GM12872 (cell line): ENCODE results near the gene SEC23A.

Experiments
- CTCF ChIP-seq: IDR thresholded peaks from 3 replicates; pipeline ENCODE4 v1.5.1; 2011; ENCODE audit warnings: low read depth, mild to moderate bottlenecking, low read length, moderate library complexity; ENCODE audit not compliant: insufficient read depth

SEC23A gene

DNA sequence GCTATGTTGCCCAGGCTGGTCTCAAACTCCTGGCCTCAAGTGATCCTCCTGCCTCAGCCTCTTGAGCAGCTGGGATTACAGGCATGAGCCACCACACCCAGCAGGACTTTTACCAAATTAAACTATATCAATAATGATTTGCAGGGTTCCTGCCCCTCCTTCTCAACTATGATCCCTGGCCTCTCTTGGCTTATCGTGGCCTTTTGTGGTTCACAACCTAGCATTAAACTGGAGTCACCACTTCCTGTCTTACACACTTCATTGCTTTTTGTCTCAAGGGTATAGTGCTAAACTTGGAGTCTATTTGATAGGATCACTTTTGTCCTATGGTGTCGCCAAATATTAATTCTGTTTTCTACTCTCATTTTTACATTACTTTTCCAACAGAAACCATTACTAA is 64.5 kb downstream of the SEC23A start:
- no peak for TF ChIP-seq CTCF

GRCh38 chr14:39036760-39037159 is 66.3 kb downstream of the SEC23A start:
- no peak for TF ChIP-seq CTCF

GRCh38 chr14:39035336-39035735 is 67.7 kb downstream of the SEC23A start:
- TF ChIP-seq CTCF: no peak

- no peak for TF ChIP-seq CTCF
These were observed 68.3 kb downstream of the SEC23A start for GRCh38 chr14:39034481-39035296.

- no peak for TF ChIP-seq CTCF
These were observed 69.7 kb downstream of the SEC23A start for GRCh38 chr14:39033371-39033770.

DNA sequence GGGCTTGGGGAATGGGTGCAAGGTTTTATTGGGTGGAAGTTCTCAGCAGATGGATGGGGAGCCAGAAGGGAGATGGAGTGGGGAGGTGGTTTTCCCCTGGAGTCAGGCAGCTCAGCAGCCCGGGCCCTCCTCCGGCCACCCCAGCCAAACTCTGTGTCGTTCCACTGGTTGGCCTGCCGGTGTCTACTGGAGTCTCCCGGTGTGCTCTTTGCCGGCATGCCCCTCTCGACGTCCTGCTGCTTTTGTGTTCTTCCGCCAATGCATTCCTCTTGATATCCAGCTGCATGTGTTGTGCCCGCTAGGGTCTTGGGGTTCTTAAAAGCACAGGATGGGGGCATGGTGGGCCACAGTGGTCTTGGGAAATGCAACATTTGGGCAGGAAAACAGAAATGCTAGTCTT is 72.8 kb downstream of the SEC23A start:
- TF ChIP-seq CTCF: no peak

DNA sequence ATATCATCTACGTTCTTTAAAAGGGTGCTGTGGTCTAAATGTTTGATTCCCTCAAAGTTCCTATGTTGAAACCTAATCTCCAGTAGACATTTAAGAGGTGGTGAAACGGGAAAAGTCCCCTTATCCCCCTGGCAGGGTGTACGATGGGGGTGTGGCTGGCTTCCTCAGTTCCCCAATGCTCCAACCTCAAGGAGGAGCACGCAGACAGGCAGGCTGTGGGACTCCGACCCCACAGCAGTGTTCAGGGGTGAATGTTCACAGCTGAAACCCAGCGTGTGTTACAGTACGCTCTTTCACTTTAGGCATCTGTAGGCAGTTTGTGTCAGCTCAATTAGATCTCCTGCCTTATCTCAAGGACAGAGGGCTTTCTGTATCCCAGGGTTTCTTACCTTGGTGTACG is 73.2 kb downstream of the SEC23A start:
- no peak for TF ChIP-seq CTCF
